ENCODE results near the gene AP1M1. TPM values are rescaled to one million over a fixed set of nuclear protein-coding genes. Genes with fewer than 3 reads are reported as not detected.
A peak's percentile ranks its signal among the peaks of the same experiment; 100 is the strongest.

Gene AP1M1
- total and polyA plus RNA-seq, 2 of the 4 experiments (the other 2 are of a cell fraction): 85.1 to 99.1 TPM

DNA sequence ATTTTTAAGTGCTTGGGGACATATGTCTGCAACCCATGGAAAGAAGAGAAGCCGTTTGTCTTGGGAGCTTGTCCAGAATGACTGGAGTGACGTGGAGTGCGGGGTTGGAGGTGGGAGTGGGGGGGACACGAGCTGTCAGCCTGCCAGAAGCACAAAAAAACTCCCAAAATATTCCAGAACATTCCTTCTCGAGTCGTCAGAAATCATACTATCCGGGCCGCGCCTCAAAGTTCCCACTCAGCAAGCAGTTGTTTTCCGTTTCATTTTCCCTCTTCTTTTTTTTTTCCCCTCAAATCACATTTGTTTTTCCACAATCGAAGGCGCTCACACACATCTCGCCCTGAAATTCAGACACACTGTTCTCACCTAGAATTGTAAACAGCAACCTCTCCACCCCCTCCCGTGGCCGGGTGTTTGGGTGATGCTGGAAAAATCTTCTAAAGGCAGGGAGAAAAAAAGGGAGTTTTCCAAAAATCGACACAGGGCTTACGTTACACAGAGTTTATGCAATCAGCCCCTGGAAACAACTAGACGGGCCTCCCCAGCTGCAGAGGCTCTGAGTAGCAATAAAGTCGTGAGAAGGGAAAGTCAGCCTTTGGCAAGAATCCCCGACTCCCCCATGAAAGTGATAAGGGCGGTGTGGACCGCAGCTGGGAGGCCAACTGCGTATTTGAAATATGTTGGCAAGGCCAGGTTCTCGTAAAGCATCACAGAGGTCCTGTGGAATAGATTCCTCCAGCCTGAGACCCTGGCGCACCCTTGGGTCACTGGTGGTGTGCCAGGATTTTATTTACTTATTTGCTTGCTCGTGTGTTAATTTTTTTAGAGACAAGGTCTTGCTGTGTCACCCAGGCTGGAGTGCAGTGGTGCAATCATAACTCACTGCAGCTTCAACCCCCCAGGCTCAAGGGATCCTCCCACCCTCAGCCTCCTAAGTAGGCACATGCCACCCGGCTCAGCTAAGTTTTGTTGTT lies 95.7 kb downstream of the AP1M1 start (continued):
- TF ChIP-seq MAFK (IDR thresholded peaks at IDR 0.05; ENCODE audit: low read depth, low read length) (no peak; the same call in 1 of the 2 replicates), RAD21 (IDR thresholded peaks at IDR 0.05; ENCODE audit: low read length) (no peak), NFE2L2 (IDR thresholded peaks at IDR 0.05; ENCODE audit: low read depth, low read length) (peak; percentile 75), MAZ (IDR thresholded peaks at IDR 0.05; ENCODE audit: borderline replicate concordance, low read depth, low read length) (peak; percentile 42; the same call in 1 of the 2 replicates)

GRCh38 chr19:16295057-16295456 lies 97.3 kb downstream of the AP1M1 start:
- Histone ChIP-seq H2AFZ (replicated peaks; ENCODE audit: low read length, poor library complexity) (no peak overlapping the region), H2BK5ac (ENCODE audit: low read depth, low read length, poor library complexity, severe bottlenecking) (no peak overlapping the region), H2BK15ac (ENCODE audit: low read depth, low read length) (no peak overlapping the region), H3K4ac (ENCODE audit: low read depth, low read length) (no peak overlapping the region), H3K23ac (ENCODE audit: low read depth, low read length) (no peak overlapping the region), H4K5ac (ENCODE audit: low read depth, low read length) (no peak overlapping the region), H3K4me2 (ENCODE audit: low read depth, low read length) (no peak overlapping the region), H3K27ac (ENCODE audit: insufficient read depth, low read length) (no peak overlapping the region), H3K9ac (ENCODE audit: low read depth, low read length) (no peak overlapping the region), H3K36me3 (ENCODE audit: control insufficient read depth, insufficient read depth, low read length) (no peaks in the 10 kb centered on the region), H2AK5ac (ENCODE audit: low read depth, low read length) (peak overlapping the region; percentile 27; the same call in 1 of the 2 replicates), H2AK9ac (replicated peaks; ENCODE audit: low read depth, low read length, poor library complexity) (no peak overlapping the region), H3K9me1 (ENCODE audit: insufficient read depth, low read length) (peaks cover 6% of the 10 kb centered on the region; the same call in 1 of the 2 replicates), H3K4me1 (ENCODE audit: control insufficient read depth, insufficient read depth, low read length) (peaks cover 7% of the 10 kb centered on the region), H4K20me1 (ENCODE audit: insufficient read depth, low read length) (no peaks in the 10 kb centered on the region), H2BK20ac (ENCODE audit: low read depth, low read length) (no peak overlapping the region), H3K56ac (ENCODE audit: extremely low read depth, insufficient read depth, low read length) (no peak overlapping the region), H4K8ac (ENCODE audit: low read depth in 2 of 2, low read length in 2 of 2) (no peak overlapping the region), H3K79me1 (ENCODE audit: low read depth in 1 of 2, low read length in 2 of 2) (no peaks in the 10 kb centered on the region), H3K18ac (ENCODE audit: low read depth, low read length) (no peak overlapping the region), H3K27me3 (ENCODE audit: control insufficient read depth, insufficient read depth, low read length) (peaks cover 4% of the 10 kb centered on the region; the same call in 1 of the 2 replicates), H3K4me3 (ENCODE audit: insufficient read depth, low read depth, low read length) (no peak overlapping the region), H3K9me3 (ENCODE audit: control insufficient read depth, insufficient read depth, low read length) (no peaks in the 10 kb centered on the region), H2BK120ac (ENCODE audit: low read depth, low read length) (no peak overlapping the region), H4K91ac (ENCODE audit: insufficient read depth, low read depth, low read length) (no peak overlapping the region), H3K14ac (replicated peaks; ENCODE audit: low read depth, low read length) (no peak overlapping the region)
- DNase-seq (no peak), ATAC-seq (ENCODE audit: low read depth) (no peak)
- ChIA-PET CTCF (no interaction called here), POLR2A (ENCODE audit: unreplicated experiment) (interaction anchor here (0.6 kb wide), 1 partner anchor 1257 kb away, joined by 3 read pairs; no protein-coding TSS in a partner anchor)
- no TSS peak for BruUV-seq (replicated peaks)
- in situ Hi-C loops (cut with MboI; ENCODE audit: low sequenced_read_pairs) (no loop called here), intact Hi-C loops (cut with micrococcal nuclease) (no loop called here), dilution Hi-C loops (cut with HindIII; ENCODE audit: low sequenced_read_pairs, unreplicated experiment) (no loop called here)
- WGBS, 2 experiments (ENCODE audit: extremely low coverage in 2 of 2, insufficient read length in 1 of 2): 73% methylated on average over 4 of the region's 12 CpGs; no CpG with 5 or more reads in 1 of the 2 experiments
- TF ChIP-seq POLR2A (IDR thresholded peaks at IDR 0.05; ENCODE audit: low read depth, low read length) (no peak), CEBPB (IDR thresholded peaks at IDR 0.05; ENCODE audit: low read depth, low read length) (no peak), NFE2L2 (IDR thresholded peaks at IDR 0.05; ENCODE audit: low read depth, low read length) (no peak), FOS (IDR thresholded peaks at IDR 0.05; ENCODE audit: low read depth, low read length) (no peak), MAFK (IDR thresholded peaks at IDR 0.05; ENCODE audit: low read depth, low read length) (no peak), MAZ (IDR thresholded peaks at IDR 0.05; ENCODE audit: borderline replicate concordance, low read depth, low read length) (no peak), BHLHE40 (IDR thresholded peaks at IDR 0.05; ENCODE audit: low read depth, low read length) (no peak), SMC3 (IDR thresholded peaks at IDR 0.05; ENCODE audit: low read depth, low read length) (no peak), RFX5 (IDR thresholded peaks at IDR 0.05; ENCODE audit: low read depth, low read length) (no peak), RAD21 (IDR thresholded peaks at IDR 0.05; ENCODE audit: low read length) (no peak), RCOR1 (IDR thresholded peaks at IDR 0.05; ENCODE audit: insufficient replicate concordance, low read length) (no peak)
- TF ChIP-seq, protein P1, sequence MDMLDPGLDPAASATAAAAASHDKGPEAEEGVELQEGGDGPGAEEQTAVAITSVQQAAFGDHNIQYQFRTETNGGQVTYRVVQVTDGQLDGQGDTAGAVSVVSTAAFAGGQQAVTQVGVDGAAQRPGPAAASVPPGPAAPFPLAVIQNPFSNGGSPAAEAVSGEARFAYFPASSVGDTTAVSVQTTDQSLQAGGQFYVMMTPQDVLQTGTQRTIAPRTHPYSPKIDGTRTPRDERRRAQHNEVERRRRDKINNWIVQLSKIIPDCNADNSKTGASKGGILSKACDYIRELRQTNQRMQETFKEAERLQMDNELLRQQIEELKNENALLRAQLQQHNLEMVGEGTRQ (IDR thresholded peaks at IDR 0.05; ENCODE audit: low read depth, low read length): no peak
- TF ChIP-seq, protein P2, sequence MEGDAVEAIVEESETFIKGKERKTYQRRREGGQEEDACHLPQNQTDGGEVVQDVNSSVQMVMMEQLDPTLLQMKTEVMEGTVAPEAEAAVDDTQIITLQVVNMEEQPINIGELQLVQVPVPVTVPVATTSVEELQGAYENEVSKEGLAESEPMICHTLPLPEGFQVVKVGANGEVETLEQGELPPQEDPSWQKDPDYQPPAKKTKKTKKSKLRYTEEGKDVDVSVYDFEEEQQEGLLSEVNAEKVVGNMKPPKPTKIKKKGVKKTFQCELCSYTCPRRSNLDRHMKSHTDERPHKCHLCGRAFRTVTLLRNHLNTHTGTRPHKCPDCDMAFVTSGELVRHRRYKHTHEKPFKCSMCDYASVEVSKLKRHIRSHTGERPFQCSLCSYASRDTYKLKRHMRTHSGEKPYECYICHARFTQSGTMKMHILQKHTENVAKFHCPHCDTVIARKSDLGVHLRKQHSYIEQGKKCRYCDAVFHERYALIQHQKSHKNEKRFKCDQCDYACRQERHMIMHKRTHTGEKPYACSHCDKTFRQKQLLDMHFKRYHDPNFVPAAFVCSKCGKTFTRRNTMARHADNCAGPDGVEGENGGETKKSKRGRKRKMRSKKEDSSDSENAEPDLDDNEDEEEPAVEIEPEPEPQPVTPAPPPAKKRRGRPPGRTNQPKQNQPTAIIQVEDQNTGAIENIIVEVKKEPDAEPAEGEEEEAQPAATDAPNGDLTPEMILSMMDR (conservative IDR thresholded peaks at IDR 0.05; ENCODE audit: low read depth, low read length): no peak

Data from IMR-90 (cell line).